ENCODE data around the gene CPEB4.

DNA sequence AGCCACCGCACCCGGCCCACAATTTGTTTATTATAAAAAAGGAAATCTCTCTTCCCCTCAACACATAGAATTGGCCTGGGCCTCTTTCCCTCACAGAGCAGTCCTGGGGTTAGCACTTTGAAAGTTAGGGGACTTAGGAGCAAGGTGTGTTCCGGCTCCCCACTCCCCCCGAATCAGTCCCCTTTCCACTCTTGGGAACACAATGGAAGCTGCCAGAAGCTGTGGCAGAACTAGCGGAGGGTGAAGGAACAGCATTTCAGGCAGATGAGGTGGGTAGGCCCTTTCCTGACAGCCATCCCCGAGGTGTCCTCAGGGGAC lies 84.4 kb downstream of the CPEB4 start:
- TF ChIP-seq, protein P1, sequence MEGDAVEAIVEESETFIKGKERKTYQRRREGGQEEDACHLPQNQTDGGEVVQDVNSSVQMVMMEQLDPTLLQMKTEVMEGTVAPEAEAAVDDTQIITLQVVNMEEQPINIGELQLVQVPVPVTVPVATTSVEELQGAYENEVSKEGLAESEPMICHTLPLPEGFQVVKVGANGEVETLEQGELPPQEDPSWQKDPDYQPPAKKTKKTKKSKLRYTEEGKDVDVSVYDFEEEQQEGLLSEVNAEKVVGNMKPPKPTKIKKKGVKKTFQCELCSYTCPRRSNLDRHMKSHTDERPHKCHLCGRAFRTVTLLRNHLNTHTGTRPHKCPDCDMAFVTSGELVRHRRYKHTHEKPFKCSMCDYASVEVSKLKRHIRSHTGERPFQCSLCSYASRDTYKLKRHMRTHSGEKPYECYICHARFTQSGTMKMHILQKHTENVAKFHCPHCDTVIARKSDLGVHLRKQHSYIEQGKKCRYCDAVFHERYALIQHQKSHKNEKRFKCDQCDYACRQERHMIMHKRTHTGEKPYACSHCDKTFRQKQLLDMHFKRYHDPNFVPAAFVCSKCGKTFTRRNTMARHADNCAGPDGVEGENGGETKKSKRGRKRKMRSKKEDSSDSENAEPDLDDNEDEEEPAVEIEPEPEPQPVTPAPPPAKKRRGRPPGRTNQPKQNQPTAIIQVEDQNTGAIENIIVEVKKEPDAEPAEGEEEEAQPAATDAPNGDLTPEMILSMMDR (IDR thresholded peaks at IDR 0.05; ENCODE audit: low read depth, low read length), result no peak
- TF ChIP-seq EZH2phosphoT487 (IDR thresholded peaks at IDR 0.05; ENCODE audit: low read depth), result no peak

Measured in OCI-LY3 (cell line).